ENCODE data around the gene ARHGEF35.
"Not testable (repeated sequence)": the region's sequence is repeated elsewhere in the genome, so short reads cannot be mapped to it uniquely, and the experiment has no call there.

ARHGEF35 gene

DNA sequence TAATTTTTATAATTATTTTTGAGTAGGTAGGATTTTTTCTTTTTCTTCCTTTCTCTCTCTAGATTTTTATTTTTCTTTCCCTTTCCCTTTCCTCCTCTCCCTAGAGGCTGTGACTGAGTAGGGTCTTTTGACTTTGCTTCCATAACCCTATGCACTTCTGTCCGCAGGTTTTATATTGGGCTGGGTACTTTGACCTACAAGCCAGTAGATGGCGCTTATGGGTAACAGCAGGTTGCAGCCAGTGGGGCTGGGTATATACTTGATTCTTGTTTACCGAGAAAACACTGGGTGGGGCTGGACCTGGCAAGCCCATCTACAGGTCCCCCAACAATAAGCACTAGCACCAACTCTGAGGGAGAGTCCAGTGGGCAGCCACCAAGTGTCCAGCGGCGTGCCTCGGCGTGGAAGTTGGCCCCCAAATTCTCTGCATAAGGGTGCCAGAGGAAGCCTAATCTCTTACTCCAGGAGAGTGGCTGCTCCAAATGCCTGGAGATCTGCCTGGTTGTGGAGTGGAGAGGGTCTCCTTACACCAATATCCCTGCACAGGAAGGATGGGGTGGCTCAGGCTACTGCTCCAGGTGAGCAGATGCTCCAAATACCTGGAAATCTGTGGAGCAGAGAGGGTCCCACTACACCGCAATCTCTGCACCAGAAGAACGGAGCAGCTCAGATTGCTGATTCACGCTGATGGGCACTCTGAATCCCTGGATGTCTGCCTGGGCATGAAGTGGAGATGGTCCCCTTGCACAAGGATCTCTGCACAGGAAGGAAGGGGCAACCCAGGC is 17.1 kb downstream of the ARHGEF35 start:
- DNase-seq (ENCODE audit: low spot score) = not testable (repeated sequence)

DNA sequence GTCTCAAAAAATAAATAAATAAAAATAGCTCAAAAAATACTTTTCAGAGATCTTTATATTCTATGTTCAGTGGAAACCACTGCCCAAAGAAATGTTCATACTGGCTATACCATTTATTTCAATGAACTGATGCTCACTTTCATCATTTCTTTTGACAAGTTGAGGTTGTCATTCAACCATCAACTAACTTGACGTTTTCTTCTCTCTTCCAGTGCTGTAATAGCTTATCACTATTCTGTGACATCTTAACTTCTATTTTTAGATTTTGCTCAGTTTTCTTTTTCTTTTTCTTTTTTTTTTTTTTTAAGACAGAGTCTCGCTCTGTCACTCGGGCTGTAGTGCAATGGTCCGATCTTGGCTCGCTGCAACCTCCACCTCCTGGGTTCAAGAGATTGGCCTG is 21.0 kb downstream of the ARHGEF35 start:
- DNase-seq (ENCODE audit: low spot score) = no peak

DNA sequence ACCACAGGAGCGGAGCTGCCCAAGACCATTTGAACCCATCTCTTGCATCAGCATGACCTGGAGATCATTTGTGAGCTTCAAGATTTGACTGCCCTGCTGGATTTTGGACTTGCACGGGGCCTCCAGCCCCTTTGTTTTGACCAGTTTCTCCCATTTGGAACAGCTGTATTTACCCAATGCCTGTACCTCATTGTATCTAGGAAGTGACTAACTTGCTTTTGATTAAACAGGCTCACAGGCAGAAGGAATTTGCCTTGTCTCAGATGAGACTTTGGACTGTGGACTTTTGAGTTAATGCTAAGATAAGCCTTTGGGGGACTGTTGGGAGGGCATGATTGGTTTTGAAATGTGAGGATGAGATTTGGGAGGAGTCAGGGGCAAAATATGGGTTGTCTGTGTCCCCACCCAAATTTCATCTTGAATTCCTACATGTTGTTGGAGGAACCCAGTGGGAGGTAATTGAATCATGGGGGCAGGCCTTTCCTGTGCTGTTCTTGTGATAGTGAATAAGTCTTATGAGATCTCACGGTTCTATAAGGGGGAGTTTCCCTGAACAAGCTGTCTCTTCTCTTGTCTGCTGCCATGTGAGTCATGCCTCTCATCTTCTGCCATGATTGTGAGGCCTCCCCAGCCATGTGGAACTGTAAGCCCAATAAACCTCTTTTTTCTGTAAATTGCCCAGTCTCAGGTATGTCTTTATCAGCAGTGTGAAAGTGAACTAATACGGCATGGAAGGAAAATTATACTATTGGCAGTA is 23.9 kb downstream of the ARHGEF35 start:
- not testable (repeated sequence) for DNase-seq (ENCODE audit: low spot score)

DNA sequence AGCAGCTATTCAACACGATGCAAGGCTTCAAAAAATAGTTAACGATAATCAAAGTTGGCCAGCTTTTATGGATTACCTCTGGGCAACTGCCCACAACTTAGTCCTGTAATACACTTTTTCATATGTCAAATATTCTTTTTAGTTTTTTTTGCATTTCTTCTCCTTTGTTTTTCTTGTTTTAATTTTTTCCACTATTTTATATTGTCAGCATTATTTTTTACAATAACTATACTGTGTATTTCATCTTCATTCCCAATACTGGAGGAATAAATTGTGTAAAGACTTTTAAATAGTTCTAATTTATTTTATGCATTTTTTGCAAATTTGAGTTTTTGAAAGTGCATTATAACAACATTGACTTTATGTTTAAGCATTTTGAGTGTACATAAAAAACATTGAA is 30.8 kb downstream of the ARHGEF35 start:
- no peak for DNase-seq (ENCODE audit: low spot score)

DNA sequence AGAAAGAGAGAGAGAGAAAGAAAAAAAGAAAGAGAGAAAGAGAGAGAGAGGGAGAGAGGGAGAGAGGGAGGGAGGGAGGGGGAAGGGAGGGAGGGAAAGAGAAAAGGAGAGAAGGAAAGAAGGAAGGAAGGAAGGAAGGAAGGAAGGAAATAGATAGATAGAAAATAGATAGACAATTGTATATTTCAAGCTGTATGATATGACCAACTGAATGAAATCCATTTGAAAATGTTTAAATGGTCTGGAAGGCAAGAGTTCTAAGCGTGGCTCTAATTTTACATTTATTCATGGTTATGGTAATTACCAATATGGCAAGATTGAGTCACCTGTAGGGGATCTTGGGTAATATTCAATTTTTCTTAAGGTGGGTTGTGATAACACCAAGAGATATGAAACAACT is 36.8 kb downstream of the ARHGEF35 start:
- DNase-seq (ENCODE audit: low spot score) = no peak

DNA sequence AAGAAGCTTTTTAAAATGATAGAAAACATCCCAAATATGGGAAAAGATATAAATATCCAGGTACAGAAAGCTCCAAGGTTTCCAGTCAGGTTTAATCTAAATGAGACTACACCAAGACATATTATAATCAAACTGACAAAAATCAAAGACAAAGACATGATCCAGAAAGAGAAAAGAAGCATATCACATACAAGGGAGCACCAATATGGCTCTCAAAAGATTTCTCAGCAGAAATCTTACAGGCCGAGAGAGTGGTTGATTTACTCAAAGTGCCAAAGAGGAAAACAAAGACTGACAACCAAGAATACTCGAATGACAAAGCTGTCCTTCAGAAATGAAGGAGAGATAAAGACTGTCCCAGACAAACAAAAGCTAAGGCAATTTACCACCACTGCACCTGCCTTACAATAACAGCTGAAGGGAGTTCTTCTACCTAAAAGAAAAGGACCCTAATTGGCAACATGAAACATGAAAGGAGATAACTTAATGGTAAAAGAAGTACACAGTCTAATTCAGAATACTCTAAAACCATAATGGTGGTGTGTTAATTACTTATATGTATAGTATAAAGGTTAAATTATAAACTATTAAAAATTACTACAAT is 47.3 kb downstream of the ARHGEF35 start:
- no peak for DNase-seq (ENCODE audit: low spot score)

DNA sequence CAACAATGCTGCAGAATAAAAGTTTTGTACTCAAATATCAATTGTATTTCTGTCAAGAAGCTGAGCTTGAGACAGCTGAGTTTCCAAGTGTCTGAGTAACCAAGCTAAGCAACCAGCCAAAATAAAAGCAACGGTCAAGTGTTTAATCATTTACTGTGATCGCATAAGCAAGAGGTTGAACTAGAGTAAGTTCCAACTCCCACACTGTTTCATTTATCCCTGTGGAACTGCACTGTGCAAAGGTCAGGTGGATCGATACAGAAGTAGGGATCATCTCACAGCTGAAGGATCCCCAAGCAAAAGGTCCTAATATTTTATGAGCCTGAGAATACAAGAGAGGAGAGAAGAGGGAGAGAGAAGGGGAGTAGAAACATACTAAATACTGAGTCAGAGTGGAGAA is 51.2 kb downstream of the ARHGEF35 start:
- DNase-seq (ENCODE audit: low spot score) = no peak

DNA sequence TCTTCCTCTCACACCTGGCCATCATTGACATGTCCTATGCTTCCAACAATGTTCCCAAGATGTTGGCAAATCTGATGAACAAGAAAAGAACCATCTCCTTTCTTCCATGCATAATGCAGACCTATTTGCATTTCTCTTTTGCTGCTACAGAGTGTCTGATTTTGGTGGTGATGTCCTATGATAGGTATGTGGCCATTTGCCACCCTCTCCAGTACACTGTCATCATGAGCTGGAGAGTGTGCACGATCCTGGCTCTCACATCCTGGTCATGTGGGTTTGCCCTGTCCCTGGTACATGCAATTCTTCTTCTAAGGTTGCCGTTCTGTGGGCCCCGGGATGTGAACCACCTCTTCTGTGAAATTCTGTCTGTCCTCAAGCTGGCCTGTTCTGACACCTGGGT is 53.4 kb downstream of the ARHGEF35 start:
- DNase-seq (ENCODE audit: low spot score) = no peak

DNA sequence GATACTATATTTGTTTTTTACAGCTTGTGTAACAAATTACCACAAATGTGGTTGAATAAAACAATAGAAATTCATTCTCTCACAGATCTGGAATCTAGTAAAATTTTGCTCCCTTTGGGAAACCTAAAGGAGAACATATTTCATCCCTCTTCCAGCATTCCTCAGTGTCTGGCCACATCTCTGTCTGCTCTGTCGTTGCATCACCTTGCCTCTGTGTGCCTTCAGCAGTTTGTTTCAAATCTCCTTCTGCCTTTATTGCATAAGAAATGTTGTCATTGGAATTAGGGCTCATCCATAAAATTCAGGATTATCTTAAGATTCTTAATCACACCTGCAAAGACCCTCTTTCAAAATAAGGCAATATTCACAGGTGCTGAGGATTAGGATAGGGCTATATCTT is 58.1 kb downstream of the ARHGEF35 start:
- DNase-seq (ENCODE audit: low spot score) = no peak
